ENCODE results near the gene HEG1.

DNA sequence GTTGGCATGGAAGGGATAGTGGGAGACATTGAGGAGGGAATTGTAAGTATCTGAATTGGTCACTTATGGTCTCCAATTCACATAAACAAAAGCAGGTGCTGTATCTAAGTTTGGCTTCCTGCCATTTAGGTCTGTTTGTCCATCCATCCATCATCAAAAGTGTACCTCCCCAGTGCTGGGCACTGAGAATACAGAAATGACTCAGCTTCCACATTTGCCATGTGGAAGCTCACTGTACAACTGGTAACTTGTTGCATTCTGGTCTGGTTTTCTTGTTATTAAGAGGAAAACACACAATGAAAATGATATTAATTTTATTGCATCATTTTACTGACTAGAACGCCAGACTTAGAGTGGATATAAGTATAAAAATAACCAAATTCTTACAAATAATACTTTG, 90.4 kb downstream of the HEG1 start:
- TF ChIP-seq, protein P1, sequence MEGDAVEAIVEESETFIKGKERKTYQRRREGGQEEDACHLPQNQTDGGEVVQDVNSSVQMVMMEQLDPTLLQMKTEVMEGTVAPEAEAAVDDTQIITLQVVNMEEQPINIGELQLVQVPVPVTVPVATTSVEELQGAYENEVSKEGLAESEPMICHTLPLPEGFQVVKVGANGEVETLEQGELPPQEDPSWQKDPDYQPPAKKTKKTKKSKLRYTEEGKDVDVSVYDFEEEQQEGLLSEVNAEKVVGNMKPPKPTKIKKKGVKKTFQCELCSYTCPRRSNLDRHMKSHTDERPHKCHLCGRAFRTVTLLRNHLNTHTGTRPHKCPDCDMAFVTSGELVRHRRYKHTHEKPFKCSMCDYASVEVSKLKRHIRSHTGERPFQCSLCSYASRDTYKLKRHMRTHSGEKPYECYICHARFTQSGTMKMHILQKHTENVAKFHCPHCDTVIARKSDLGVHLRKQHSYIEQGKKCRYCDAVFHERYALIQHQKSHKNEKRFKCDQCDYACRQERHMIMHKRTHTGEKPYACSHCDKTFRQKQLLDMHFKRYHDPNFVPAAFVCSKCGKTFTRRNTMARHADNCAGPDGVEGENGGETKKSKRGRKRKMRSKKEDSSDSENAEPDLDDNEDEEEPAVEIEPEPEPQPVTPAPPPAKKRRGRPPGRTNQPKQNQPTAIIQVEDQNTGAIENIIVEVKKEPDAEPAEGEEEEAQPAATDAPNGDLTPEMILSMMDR (IDR thresholded peaks at IDR 0.05; ENCODE audit: low read length): no peak
- no peak for TF ChIP-seq EZH2 (optimal IDR thresholded peaks at IDR 0.05; ENCODE audit: low read depth, low read length)
